Measurements from ENCODE around the gene ATP10B. TPM values are rescaled to one million over a fixed set of nuclear protein-coding genes. Genes with fewer than 3 reads are reported as not detected.

ATP10B gene
- total RNA-seq, 4 donors from 2014 or later: 17.9 to 29.6 (median 23.5) TPM

- 53 to 55% methylated on average over 2 of the region's 2 CpGs for WGBS, 2 donors
- no peak for DNase-seq (ENCODE audit: low spot score in 2 of 2)
- TF ChIP-seq CTCF (IDR thresholded peaks at IDR 0.05) (no peak), POLR2A (IDR thresholded peaks at IDR 0.05) (no peak)
- no peak overlapping the region for H3K4me3 ChIP-seq (ENCODE audit: low read depth, poor library complexity, severe bottlenecking)
- intact Hi-C loops (cut with DNase I; ENCODE audit: low total_unique reads): no loop called here
Measured at GRCh38 chr5:160702311-160702803, 149.7 kb downstream of the ATP10B start.

DNA sequence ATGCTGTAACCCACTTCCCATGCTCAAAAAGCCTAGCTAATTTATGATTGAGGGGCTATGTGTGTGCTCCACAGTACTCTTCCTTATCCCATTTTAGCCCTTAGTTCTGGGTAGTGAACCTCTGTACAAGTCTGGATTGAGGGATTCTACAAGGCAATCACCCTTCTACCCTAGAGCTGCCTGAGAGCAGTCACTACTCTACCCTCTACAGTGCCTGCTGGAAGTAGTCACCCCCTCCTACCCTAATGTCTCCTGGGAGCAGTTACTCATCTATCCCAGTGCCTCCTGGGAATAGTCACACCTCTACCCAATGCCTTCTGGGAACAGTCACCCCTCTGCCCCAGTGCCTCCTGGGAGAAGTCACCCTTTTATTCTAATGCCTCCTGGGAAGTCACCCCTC, 150.6 kb downstream of the ATP10B start:
- intact Hi-C loops (cut with DNase I; ENCODE audit: low total_unique reads): no loop called here
- TF ChIP-seq CTCF (IDR thresholded peaks at IDR 0.05): no peak
- TF ChIP-seq POLR2A (IDR thresholded peaks at IDR 0.05): no peak

DNA sequence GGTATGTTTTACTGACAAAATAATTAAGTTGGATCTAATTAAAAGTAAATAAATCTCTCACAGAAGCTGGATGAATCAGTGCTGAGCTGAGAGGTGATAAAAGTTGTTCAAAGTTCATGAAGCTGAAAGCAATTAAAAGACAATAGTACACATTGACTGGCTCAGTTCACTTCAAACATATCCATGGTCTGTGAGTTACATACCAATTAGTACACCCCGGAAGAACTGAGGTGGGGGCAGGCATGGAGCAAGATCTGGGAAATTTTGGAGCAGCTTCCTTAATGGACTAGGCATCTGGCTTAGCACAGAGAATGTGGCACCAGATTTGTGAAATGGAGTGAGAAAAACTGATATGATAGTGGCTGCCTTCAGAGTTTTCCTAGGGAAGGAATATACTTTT, 152.7 kb downstream of the ATP10B start:
- DNase-seq (ENCODE audit: low spot score in 2 of 2): no peak
- no peak overlapping the region for H3K4me3 ChIP-seq (ENCODE audit: low read depth, poor library complexity, severe bottlenecking)
- intact Hi-C loops (cut with DNase I; ENCODE audit: low total_unique reads): no loop called here
- 19 to 27% methylated on average over 1 of the region's 1 CpG for WGBS, 2 donors
- no peak for TF ChIP-seq POLR2A (IDR thresholded peaks at IDR 0.05)
- no peak for TF ChIP-seq CTCF (IDR thresholded peaks at IDR 0.05)

More for the DNA sequence above, 150.6 kb downstream of the ATP10B start:
- no peak overlapping the region for H3K4me3 ChIP-seq (ENCODE audit: low read depth, poor library complexity, severe bottlenecking)
- no peak for DNase-seq (ENCODE audit: low spot score in 2 of 2)

DNA sequence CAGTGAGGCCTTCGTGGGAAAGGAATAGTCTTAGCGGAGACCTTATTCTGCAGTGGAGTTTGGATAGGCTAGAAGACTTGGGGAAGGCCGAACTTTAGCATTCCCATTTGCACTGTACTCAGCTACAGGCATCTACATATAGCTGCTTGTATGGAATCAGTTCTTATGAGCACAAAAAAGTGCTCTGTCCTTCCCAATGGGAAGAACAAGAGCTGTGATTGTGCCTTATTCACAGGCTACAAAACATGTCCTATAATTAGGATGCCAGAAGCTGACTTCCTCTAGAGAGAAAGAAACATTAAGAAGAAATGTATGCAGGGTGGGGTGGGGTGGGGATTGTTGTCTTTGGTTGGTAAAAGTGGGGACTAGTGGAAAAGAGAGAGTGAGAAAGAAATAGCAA, 154.7 kb downstream of the ATP10B start:
- intact Hi-C loops (cut with DNase I; ENCODE audit: low total_unique reads): no loop called here
- no peak overlapping the region for H3K4me3 ChIP-seq (ENCODE audit: low read depth, poor library complexity, severe bottlenecking)
- 85 to 95% methylated on average over 3 of the region's 3 CpGs for WGBS, 2 donors
- no peak for DNase-seq (ENCODE audit: low spot score in 2 of 2)
- no peak for TF ChIP-seq POLR2A (IDR thresholded peaks at IDR 0.05)
- no peak for TF ChIP-seq CTCF (IDR thresholded peaks at IDR 0.05)

DNA sequence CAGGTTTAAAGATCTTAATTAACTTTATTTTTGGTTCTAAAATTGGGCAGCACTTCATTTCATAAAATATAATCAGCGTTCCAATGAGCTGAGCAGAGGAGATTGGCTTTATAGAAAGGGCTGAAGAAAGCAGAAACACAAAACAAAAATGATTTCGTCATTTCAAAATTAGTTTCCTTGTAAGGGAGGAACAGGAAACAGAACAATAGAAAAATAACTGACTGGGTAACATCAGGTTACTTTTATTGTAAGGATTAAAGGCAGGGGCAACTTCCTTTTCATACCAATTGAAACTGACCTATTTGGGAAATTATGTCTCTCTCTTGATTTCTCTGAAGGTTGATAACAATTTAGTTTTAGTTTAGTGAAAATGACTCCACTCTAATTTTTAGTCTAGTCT, 157.1 kb downstream of the ATP10B start:
- WGBS, 2 donors: 65 to 71% methylated on average over 2 of the region's 2 CpGs
- TF ChIP-seq CTCF (IDR thresholded peaks at IDR 0.05) (no peak), POLR2A (IDR thresholded peaks at IDR 0.05) (no peak)
- intact Hi-C loops (cut with DNase I; ENCODE audit: low total_unique reads): no loop called here

GRCh38 chr5:160693831-160694465, 158.1 kb downstream of the ATP10B start:
- no peak for TF ChIP-seq CTCF (IDR thresholded peaks at IDR 0.05)
- TF ChIP-seq POLR2A (IDR thresholded peaks at IDR 0.05): no peak
- intact Hi-C loops (cut with DNase I; ENCODE audit: low total_unique reads): no loop called here
- WGBS, 2 donors: 77 to 80% methylated on average over 7 of the region's 7 CpGs
- DNase-seq (ENCODE audit: low spot score in 2 of 2): no peak
- H3K4me3 ChIP-seq (ENCODE audit: low read depth, poor library complexity, severe bottlenecking): no peak overlapping the region

More for the DNA sequence above, 157.1 kb downstream of the ATP10B start:
- no peak for DNase-seq (ENCODE audit: low spot score in 2 of 2)
- H3K4me3 ChIP-seq (ENCODE audit: low read depth, poor library complexity, severe bottlenecking): no peak overlapping the region
